Hematopoietic multipotent progenitor cell treated with erythropoietin and hydrocortisone succinate and interleukin-3 and kit ligand, for 4 days (in vitro differentiated cells): ENCODE results near the gene NKX2-8.

Source experiments
- DNase-seq: peaks from one replicate; pipeline ENCODE4 v3.0.0-alpha.2; 2015

Gene NKX2-8

GRCh38 chr14:36582011-36582873 lies at the start of gene NKX2-8:
Gene NKX2-8 (minus strand): TSS chr14:36582614. CDS start chr14:36582389, 225 bp downstream.
- DNase-seq: no peak

GRCh38 chr14:36627981-36628380 lies 45.6 kb upstream of the NKX2-8 start:
- no peak for DNase-seq

GRCh38 chr14:36626151-36626550 lies 43.7 kb upstream of the NKX2-8 start:
- no peak for DNase-seq

GRCh38 chr14:36625436-36625835 lies 43.0 kb upstream of the NKX2-8 start:
- no peak for DNase-seq

GRCh38 chr14:36625014-36625413 lies 42.6 kb upstream of the NKX2-8 start:
- DNase-seq: no peak

GRCh38 chr14:36619853-36620252 lies 37.4 kb upstream of the NKX2-8 start:
- DNase-seq: no peak

- no peak for DNase-seq
Measured at GRCh38 chr14:36619131-36619530, 36.7 kb upstream of the NKX2-8 start.

GRCh38 chr14:36618641-36619040 lies 36.2 kb upstream of the NKX2-8 start:
- no peak for DNase-seq

- DNase-seq: no peak
Measured at GRCh38 chr14:36617824-36618223, 35.4 kb upstream of the NKX2-8 start.

GRCh38 chr14:36605506-36605857 lies 23.1 kb upstream of the NKX2-8 start:
- DNase-seq: peak; percentile 23

GRCh38 chr14:36604757-36605505 lies 22.5 kb upstream of the NKX2-8 start:
- DNase-seq: peak; percentile 80

- DNase-seq: no peak
Measured at GRCh38 chr14:36600431-36600830, 18.0 kb upstream of the NKX2-8 start.

- DNase-seq: no peak
Measured at GRCh38 chr14:36591482-36591881, 9.1 kb upstream of the NKX2-8 start.

GRCh38 chr14:36588788-36589187 lies 6.4 kb upstream of the NKX2-8 start:
- no peak for DNase-seq

GRCh38 chr14:36588119-36588518 lies 5.7 kb upstream of the NKX2-8 start:
- no peak for DNase-seq

- DNase-seq: no peak
Measured at GRCh38 chr14:36585100-36585499, 2.7 kb upstream of the NKX2-8 start.

GRCh38 chr14:36583893-36584811 lies 1.7 kb upstream of the NKX2-8 start:
- no peak for DNase-seq

- no peak for DNase-seq
Measured at GRCh38 chr14:36583242-36583892, 953 bp upstream of the NKX2-8 start.

- DNase-seq: no peak
Measured at GRCh38 chr14:36582874-36583241, 444 bp upstream of the NKX2-8 start.

- DNase-seq: peak; percentile 22
Measured at GRCh38 chr14:36580856-36581831, 1.3 kb downstream of the NKX2-8 start.

GRCh38 chr14:36580141-36580855 lies 2.1 kb downstream of the NKX2-8 start:
- DNase-seq: no peak
